GM19239 (cell line): Measurements from ENCODE around the gene SPDYA.
"Not testable (repeated sequence)": the region's sequence is repeated elsewhere in the genome, so short reads cannot be mapped to it uniquely, and the experiment has no call there.

Experiments
- DNase-seq: peaks from one replicate; pipeline ENCODE4 v3.0.0; 2011; ENCODE audit warnings: low spot score; ENCODE audit not compliant: insufficient read length
- FAIRE-seq: peaks from 2 replicates; lab custom pipeline; 2011; peaks lifted over from hg19 to GRCh38; lab: Jason Lieb, UNC

The SPDYA gene

DNA sequence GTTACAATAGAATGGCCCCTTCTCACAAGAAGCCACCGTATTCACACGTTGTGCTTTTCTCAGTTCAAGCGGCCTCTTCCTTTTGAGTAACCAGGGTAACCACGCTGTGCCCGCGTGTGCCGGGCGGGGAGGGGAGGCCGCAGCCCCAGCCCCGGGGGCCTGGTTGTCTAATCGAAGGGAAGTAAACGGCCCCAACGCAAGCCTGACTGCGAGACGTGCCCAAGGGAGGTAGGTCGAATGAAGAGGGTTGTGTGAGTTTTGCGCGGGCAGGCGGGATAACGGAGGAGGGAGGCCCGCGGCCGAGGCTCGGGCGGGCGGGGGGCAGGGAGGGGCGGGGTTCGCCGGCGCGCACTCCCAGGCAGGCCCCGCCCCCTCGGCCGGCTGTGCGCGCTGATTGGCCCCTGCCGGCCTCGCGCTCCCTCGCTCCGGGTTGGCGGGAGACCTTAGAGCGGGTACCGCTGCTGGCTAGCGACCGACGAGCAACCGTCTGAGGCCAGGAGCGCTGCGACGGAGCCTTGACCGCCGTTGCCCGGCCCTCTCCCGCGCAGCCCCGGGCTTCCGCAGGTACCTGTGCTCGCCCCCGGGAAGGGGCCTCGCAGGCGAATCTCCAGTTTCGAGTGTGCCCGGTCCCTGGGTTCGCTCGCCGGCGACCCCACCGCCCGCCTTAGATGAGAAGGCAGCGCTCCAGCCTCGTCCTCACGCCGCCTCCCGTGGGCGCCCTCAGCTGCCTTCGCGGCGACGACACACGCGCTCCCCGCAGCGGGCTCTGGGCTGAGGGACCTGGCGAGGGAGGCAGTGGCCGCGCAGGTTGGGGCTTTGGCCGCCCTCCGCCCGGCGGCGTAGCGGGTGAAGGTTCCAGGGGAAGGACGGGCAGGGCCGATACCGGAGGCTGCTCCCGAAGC is at the start of gene SPDYA:
TSS of gene SPDYA (plus strand) at position 451 of the 902 bp plus-strand sequence. CDS start 5,181 bp downstream, outside the sequence.
- DNase-seq, result peak; percentile 65

GRCh38 chr2:28761420-28761819 is 49.2 kb upstream of the SPDYA start:
- no peak for FAIRE-seq
- DNase-seq, result no peak

More for the DNA sequence above, at the start of gene SPDYA:
- FAIRE-seq, result peak; percentile 66

- FAIRE-seq, result no peak
Observed at GRCh38 chr2:28764909-28765711, 45.5 kb upstream of the SPDYA start.

DNA sequence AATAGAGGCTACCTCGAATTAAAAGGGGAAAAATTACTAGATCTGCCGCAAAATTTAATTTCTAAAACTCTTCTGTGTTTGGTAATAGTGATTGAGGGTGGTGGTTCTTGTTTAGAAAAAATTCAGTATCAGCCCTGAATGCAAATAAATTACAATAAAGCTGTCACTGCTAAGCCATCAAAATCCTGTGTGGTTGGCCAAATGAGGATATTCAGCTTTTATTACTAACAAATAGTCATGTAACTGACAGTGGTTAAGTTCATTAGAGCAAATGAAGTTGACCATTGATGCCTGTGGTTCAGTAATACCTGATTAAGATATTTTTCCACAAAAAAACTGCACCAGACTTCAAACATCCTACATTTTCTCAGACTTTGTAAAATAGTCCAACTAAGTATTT is 44.6 kb upstream of the SPDYA start:
- DNase-seq (no peak), FAIRE-seq (no peak)

More at GRCh38 chr2:28764909-28765711, 45.5 kb upstream of the SPDYA start:
- no peak for DNase-seq

GRCh38 chr2:28767337-28767736 is 43.3 kb upstream of the SPDYA start:
- no peak for DNase-seq
- no peak for FAIRE-seq

GRCh38 chr2:28768422-28768821 is 42.2 kb upstream of the SPDYA start:
- DNase-seq, result no peak
- no peak for FAIRE-seq

DNA sequence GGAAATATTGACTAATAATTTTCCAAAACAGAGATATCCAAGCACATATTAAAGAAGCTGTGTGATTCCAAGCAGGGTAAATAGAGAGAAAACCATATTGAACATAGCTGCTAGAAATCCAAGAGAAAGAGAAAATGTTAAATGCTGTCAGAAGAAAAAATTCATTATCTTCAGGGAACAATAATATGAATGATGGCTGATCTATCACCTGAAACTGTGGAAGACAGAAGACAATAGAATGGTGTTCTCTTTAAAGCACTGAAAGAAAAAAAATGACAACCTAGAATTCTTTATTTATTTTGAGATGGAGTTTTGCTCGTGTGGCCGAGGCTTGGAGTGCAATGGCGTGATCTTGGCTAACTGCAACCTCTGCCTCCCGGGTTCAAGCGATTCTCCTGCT is 41.7 kb upstream of the SPDYA start:
- DNase-seq (no peak), FAIRE-seq (no peak)

GRCh38 chr2:28772351-28772750 is 38.3 kb upstream of the SPDYA start:
- FAIRE-seq, result no peak
- no peak for DNase-seq

- DNase-seq, result no peak
- no peak for FAIRE-seq
Observed at GRCh38 chr2:28776471-28776870, 34.2 kb upstream of the SPDYA start.

GRCh38 chr2:28778392-28778791 is 32.2 kb upstream of the SPDYA start:
- no peak for DNase-seq
- no peak for FAIRE-seq

GRCh38 chr2:28779001-28779400 is 31.6 kb upstream of the SPDYA start:
- no peak for DNase-seq
- FAIRE-seq, result peak; percentile 11

- no peak for FAIRE-seq
- DNase-seq, result no peak
Observed at GRCh38 chr2:28780496-28780895, 30.1 kb upstream of the SPDYA start.

DNA sequence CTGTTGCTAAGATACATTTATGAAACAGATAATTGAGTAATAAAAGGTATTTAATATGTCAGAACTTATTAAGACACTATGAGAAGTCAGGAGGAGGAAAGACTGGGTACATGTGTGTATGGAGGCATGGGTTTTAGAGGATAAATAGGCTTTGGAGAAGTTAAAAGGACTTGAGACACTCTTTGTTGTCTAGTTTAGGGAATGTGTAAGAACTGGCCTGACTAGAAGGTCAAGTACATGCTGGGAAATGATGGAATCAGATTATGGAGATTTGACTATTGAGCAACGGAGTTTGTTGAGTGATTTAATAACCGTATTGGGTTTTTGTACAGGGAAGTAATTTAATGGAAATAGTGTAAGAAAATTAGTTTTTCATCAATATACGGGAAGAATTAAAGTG is 28.2 kb upstream of the SPDYA start:
- FAIRE-seq (no peak), DNase-seq (no peak)

- FAIRE-seq, DNase-seq: not testable (repeated sequence)
Observed at GRCh38 chr2:28784570-28784969, 26.1 kb upstream of the SPDYA start.

DNA sequence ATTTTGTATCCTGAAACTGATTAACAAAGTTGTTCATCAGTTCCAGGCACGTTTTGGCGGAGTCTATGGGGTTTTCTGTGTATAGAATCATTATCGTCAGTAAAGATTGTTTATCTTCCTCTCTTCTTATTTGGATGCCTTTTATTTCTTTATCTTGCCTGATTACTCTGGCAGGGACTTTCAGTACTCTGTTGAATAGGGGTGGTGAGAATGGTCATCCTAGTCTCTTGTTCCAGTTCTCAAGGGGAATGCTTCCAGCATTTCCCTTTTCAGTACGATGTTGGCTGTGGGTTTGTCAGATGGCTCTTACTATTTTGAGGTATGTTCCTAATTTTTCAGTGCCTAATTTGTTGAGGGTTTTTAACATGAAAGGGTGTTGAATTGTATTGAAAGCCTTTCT is 14.0 kb upstream of the SPDYA start:
- FAIRE-seq, result no peak

GRCh38 chr2:28801726-28802125 is 8.9 kb upstream of the SPDYA start:
- DNase-seq (no peak), FAIRE-seq (no peak)

More for the DNA sequence above, 14.0 kb upstream of the SPDYA start:
- no peak for DNase-seq

DNA sequence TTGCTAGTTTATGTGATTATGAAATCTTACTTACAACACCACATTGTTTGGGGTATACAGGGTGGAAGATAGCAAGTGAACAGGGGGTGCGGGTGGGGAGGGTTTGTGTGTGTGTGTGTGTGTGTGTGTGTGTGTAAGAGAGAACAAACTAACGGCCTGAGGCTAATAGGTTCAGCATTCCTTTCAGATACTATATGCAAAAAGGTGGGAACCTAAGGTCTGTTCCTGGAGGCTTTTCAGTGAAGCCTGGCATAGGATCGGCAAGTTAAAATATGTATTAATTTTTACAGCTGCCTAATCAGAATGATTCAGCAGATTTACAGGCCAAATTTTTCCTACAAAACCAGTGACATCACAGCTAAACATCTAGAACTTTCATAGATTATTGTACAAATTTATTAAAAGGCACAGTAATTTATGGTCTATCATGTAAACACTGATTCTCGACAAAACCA is 7.6 kb upstream of the SPDYA start:
- no peak for DNase-seq
- no peak for FAIRE-seq

DNA sequence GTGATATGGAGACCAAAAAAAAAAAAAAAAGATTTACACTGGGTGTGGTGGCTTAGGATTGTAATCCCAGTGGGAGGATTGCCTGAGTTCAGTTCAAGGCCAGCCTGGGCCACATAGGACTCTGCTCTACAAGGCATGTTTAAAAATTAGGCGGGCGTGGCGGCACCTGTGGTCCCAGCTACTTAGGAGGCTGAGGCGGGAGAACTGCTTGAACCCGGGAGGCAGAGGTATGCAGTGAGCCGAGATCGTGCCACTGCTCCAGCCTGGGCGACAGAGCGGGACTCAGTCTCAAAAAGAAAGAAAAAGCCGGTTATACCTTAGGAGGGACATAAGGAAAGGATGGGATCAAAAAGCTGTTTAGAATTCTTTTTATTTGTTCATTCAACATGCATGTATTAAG is 707 bp upstream of the SPDYA start:
- FAIRE-seq (no peak), DNase-seq (no peak)

DNA sequence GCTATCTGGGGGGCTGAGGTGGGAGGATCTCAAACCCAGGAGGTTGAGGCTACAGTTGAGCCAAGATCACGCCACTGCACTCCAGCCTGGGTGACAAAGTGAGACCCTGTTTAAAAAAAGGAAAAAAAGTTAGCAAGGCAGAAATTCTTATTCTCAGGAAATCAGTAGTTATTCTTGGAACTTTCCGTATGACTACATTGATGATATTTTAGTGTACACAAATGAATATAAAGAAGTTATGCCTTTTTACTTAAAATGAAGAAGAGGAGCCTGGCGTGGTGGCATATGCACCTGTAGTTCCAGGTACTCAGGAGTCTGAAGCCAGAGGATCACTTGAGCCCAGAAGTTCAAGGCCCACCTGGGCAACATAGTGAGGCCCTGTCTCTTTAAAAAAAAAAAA is 7.4 kb downstream of the SPDYA start:
- no peak for DNase-seq
- FAIRE-seq, result no peak

DNA sequence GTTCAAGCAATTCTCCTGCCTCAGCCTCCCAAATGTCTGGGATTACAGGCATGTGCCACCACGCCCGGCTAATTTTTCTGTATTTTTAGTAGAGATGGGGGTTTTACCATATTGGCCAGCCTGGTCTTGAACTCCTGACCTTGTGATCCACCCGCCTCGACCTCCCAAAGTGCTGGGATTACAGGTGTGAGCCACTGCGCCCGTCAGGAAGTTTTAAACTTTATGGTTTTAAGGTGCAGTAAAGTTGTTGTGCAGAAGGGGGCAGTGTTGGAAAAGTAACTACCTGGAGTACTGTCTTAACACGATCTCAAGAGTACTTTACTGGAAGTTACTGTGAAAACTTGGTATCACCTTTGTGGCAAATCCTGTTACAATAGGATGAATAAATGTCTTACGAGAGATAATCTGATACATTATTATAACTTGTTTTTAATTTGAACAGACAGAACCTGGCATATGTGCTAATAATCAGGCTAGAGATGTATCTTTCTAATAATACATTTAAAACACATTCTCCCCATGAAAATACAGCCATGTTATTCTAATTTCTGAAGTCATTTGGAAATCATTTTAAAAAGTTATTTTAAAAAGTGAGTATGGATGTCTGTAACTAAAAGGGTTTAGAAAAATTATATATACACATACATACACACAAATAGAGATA is 10.8 kb downstream of the SPDYA start:
- DNase-seq, result peak; percentile 4
- peak; percentile 91 for FAIRE-seq
